Transverse colon (tissue), 4 donors: Measurements from ENCODE around the gene NOCT. TPM values are rescaled to one million over a fixed set of nuclear protein-coding genes. Genes with fewer than 3 reads are reported as not detected.

Experiments used
- DNase-seq: peaks from one replicate; pipeline ENCODE4 v3.0.0-alpha.2; 2019
- H3K27ac ChIP-seq, 4 donors: fragments of 200-600 bp; sonication (generic); 2 replicates each; pipeline ENCODE4 v1.5.1; 2016 to 2018; ENCODE audit warnings: inconsistent platforms in 4 of 4
- H3K27me3 ChIP-seq: fragments of 200-600 bp; sonication (generic); 2 replicates; pipeline ENCODE4 v1.5.1; 2017; ENCODE audit warnings: inconsistent platforms
- H3K36me3 ChIP-seq, 4 donors: fragments of 200-600 bp; sonication (generic); 2 replicates each; pipeline ENCODE4 v1.5.1; 2017 to 2019; ENCODE audit warnings: inconsistent platforms in 4 of 4
- H3K4me1 ChIP-seq, 4 donors: fragments of 200-600 bp; sonication (generic); 2 replicates each; pipeline ENCODE4 v1.5.1; 2017 to 2020; ENCODE audit warnings: inconsistent platforms in 4 of 4
- H3K4me3 ChIP-seq, 4 donors: fragments of 200-600 bp; sonication (generic); 1 replicate in 1 of 4; 2 replicates in 3 of 4; pipeline versions ENCODE4 v1.5.1 to v1.6.1; 2017 to 2019; ENCODE audit warnings: inconsistent platforms in 4 of 4
- H3K9me3 ChIP-seq, 2 donors: fragments of 200-600 bp; sonication (generic); 2 replicates each; pipeline ENCODE4 v1.5.1; 2017 to 2019; ENCODE audit warnings: inconsistent platforms in 2 of 2
- CTCF ChIP-seq, 5 experiments: fragments of 200-600 bp in 3 of 5; fragments of 450-650 bp in 2 of 5; sonication (generic) in 3 of 5; IDR thresholded peaks; 1 replicate in 2 of 5; 2 replicates in 3 of 5; pipeline ENCODE4 v1.5.1; 2016 to 2017; ENCODE audit warnings: antibody characterized with exemption in 5 of 5, inconsistent platforms in 3 of 5, mild to moderate bottlenecking in 2 of 5, moderate library complexity in 1 of 5
- EP300 ChIP-seq: sonication (generic); formaldehyde crosslinking; IDR thresholded peaks from one replicate; pipeline ENCODE4 v1.6.1; 2017; ENCODE audit warnings: antibody characterized with exemption, low read depth
- POLR2A ChIP-seq: fragments of 450-650 bp; IDR thresholded peaks from one replicate; pipeline ENCODE4 v1.6.1; 2016; ENCODE audit warnings: antibody characterized with exemption, mild to moderate bottlenecking, moderate library complexity
- POLR2AphosphoS5 ChIP-seq, 3 donors: sonication (generic); formaldehyde crosslinking; IDR thresholded peaks; one replicate each; pipeline ENCODE4 v1.6.1; 2016; ENCODE audit warnings: antibody characterized with exemption in 3 of 3
- WGBS, 2 donors: methylation state at CpG; one replicate each; pipeline ENCODE4 v1.1.5; 2018; ENCODE audit warnings: low coverage in 1 of 2; 5-methylcytosine and 5-hydroxymethylcytosine counted together
- in situ Hi-C, 4 donors: fragments of 200-750 bp; cut with MboI; loops; one replicate each; pipeline versions ENCODE4 v1.15.0 to v1.15.1; 2017; ENCODE audit warnings: low sequenced_read_pairs in 3 of 4, low pct_ligation_motif_present in 1 of 4, low pct_unique_long_range_greater_than_20kb in 1 of 4
- intact Hi-C: fragments of 100-400 bp; cut with DNase I; formaldehyde crosslinking; loops from one replicate; pipeline ENCODE4 v1.15.1; 2023; ENCODE audit warnings: low total_unique reads
- total RNA-seq, 4 donors: library from RNA; depleted of rRNA; stranded (reverse); fragments of >200 nt; gene quantifications; one replicate each; pipeline ENCODE4 v1.1.0, GENCODE V29; 2016

The NOCT gene
- total RNA-seq, 4 donors from 2014 or later: 1.4 to 33.7 (median 15.0) TPM

DNA sequence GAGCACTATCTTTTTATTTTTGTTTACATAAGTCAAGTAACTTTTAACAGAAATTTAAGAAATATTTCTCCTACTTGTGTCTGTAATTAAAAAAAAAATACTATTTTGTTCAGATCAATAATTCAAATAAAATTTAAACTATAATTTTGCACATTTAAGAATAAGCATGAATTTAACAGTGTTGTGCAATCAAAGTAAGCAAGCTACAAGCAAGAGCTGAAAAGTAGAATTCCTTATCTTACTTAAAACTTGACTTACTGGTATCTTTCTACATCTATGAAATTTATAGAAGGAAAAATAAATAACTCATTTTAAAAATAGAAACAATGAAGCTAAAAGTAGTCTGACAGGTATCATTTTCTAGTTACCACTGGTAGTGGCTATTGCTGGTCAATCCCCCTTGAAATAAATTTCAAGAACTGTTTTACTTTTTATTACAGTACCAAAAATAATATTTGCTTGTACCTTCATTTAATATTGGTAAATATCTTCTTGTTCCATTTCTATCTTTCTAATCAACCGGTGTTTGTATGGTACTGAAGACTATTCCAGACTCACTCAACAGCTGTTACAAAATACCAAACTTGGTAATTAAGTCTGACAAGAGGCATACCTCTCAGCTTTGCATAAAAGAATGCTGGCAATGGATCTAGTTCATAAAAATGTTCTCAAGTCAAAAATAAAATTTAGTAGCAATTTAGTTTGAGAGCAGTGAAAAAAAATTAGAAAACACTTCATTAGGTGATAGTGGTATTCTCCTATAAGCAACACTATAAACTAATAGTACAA is 62.2 kb downstream of the NOCT start:
- Histone ChIP-seq H3K27ac (peak overlapping the region in 3 of 4 donors; percentile 17 to 97 (median 23)), H3K36me3 (no peaks in the 10 kb centered on the region), H3K4me1 (peaks cover 0 to 54% (median 16%) of the 10 kb centered on the region in 4 donors), H3K27me3 (no peaks in the 10 kb centered on the region), H3K9me3 (no peaks in the 10 kb centered on the region), H3K4me3 (no peak overlapping the region)
- no peak for DNase-seq
- 44 to 47% methylated on average over 1 of the region's 1 CpG for WGBS, 2 donors
- TF ChIP-seq EP300: no peak
- no peak for TF ChIP-seq POLR2A
- TF ChIP-seq CTCF (IDR thresholded peaks at IDR 0.05): no peak
- TF ChIP-seq POLR2AphosphoS5 (IDR thresholded peaks at IDR 0.05): no peak
- in situ Hi-C loops: loop anchor here in 1 of 4 donors (25.0 kb wide), 1 partner anchor 210 kb away; the partner anchor contains the start of gene MGARP
- intact Hi-C loops: no loop called here

DNA sequence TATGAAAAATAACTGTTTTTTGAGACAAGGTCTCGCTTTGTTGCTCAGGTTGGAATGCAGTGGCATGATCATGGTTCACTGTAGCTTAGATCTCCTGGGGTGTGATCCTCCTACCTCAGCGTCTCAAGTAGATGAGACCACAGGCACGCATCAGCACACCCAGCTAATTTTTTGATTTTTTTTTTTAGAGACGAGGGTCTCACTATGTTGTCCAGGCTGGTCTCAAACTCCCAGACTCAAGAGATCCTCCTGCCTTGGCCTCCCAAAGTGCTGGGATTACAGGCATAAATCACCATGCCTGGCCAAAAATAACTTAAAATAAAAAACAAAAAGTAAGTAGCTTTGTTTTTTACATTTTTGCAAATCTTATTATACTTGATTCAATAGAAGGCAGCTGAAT is 63.3 kb downstream of the NOCT start:
- Histone ChIP-seq H3K4me3 (no peak overlapping the region), H3K27me3 (no peaks in the 10 kb centered on the region), H3K9me3 (no peaks in the 10 kb centered on the region), H3K27ac (peak overlapping the region in 2 of 4 donors; percentile 23 to 97), H3K36me3 (no peaks in the 10 kb centered on the region), H3K4me1 (peaks cover 0 to 54% (median 16%) of the 10 kb centered on the region in 4 donors)
- DNase-seq: no peak
- 85 to 96% methylated on average over 4 of the region's 4 CpGs for WGBS, 2 donors
- TF ChIP-seq POLR2AphosphoS5 (IDR thresholded peaks at IDR 0.05): no peak
- TF ChIP-seq CTCF (IDR thresholded peaks at IDR 0.05): no peak
- no peak for TF ChIP-seq EP300
- no peak for TF ChIP-seq POLR2A
- intact Hi-C loops: no loop called here
- in situ Hi-C loops: loop anchor here in 1 of 4 donors (25.0 kb wide), 1 partner anchor 208 kb away; the partner anchor contains the start of gene MGARP

DNA sequence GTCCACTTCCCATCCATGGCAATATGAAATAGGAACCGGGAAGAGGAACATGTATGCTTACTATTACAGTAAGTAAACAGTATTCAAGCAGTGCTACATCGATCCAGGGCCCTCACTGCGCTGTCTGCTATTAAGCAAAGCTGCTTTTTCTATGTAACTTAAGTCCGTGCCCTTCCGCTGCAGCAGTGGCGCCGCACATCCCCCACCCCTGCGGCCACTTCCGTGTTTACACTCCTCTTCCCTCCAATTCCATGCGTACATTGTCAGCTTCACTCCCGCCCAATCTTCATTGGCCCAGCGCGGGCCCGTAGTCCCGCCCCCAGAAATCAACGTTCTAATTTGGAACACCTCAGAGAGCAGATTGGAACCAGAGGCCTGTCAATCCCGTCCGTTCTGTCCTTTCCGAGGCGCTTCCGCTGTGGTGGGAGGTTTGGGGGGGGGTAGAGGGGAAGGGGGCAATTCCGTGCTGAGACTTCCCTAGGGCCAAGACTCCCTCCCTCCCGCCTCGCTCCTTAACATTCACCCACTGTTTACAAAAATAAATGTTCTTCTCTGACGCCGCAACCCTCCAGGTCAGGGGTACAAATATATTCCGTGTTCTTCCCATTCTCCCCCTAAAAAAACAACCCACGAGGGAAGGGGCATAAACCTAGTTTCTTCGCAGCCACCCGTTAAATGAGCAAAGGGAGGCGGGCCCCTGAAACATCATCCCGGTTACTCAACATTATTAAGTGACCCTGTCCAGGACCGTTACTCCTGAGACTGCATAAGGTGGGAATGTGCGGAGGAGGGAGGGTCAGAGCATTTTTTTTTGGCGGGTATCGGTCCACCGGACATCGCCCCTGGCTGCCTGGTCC is 67.4 kb downstream of the NOCT start:
- Histone ChIP-seq H3K4me1 (peaks cover 0 to 46% (median 19%) of the 10 kb centered on the region in 4 donors), H3K9me3 (no peaks in the 10 kb centered on the region), H3K27me3 (no peaks in the 10 kb centered on the region), H3K27ac (peak overlapping the region; percentile 94 to 100 (median 98)), H3K36me3 (no peaks in the 10 kb centered on the region), H3K4me3 (peak overlapping the region; percentile 64 to 86 (median 76))
- WGBS, 2 donors: 0% methylated on average over 8 to 38 of the region's 38 CpGs
- in situ Hi-C loops (loop anchor here in 1 of 4 donors (25.0 kb wide), 1 partner anchor 204 kb away; the partner anchor contains the start of gene MGARP), intact Hi-C loops (loop anchor here (5.0 to 10.0 kb wide), 2 partner anchors 48 to 94 kb away; partner anchors contain the start of gene ELF2)
- DNase-seq: peak; percentile 97
- TF ChIP-seq CTCF (IDR thresholded peaks at IDR 0.05) (no peak), EP300 (no peak), POLR2AphosphoS5 (IDR thresholded peaks at IDR 0.05) (peak; percentile 82 to 84 (median 83)), POLR2A (peak; percentile 48)
